Liver (tissue), 9 donors: ENCODE data around the gene CUBN. TPM values are rescaled to one million over a fixed set of nuclear protein-coding genes. Genes with fewer than 3 reads are reported as not detected.

Experiments used
- DNase-seq: peaks from one replicate; pipeline ENCODE4 v3.0.0-alpha.2; 2017; ENCODE audit warnings: low spot score
- H3K27ac ChIP-seq, 2 donors: one replicate each; pipeline ENCODE4 v1.7.0; 2013; ENCODE audit warnings: inconsistent platforms in 2 of 2, low read length in 2 of 2, control low read depth in 1 of 2, low read depth in 1 of 2, mild to moderate bottlenecking in 1 of 2
- H3K27me3 ChIP-seq, 4 donors: one replicate each; pipeline versions ENCODE4 v1.6.1 to v1.7.0; 2013; ENCODE audit warnings: low read length in 3 of 4, inconsistent platforms in 1 of 4, mild to moderate bottlenecking in 1 of 4, moderate library complexity in 1 of 4; ENCODE audit not compliant: control insufficient read depth in 4 of 4, insufficient read depth in 4 of 4
- H3K36me3 ChIP-seq, 4 donors: one replicate each; pipeline versions ENCODE4 v1.6.1 to v1.7.0; 2013; ENCODE audit warnings: low read length in 3 of 4, mild to moderate bottlenecking in 3 of 4, low read depth in 1 of 4, moderate library complexity in 1 of 4; ENCODE audit not compliant: control insufficient read depth in 4 of 4, insufficient read depth in 3 of 4
- H3K4me1 ChIP-seq, 4 donors: one replicate each; pipeline versions ENCODE4 v1.6.1 to v1.7.0; 2013; ENCODE audit warnings: low read length in 3 of 4, mild to moderate bottlenecking in 3 of 4, moderate library complexity in 1 of 4; ENCODE audit not compliant: control insufficient read depth in 4 of 4, insufficient read depth in 4 of 4
- H3K4me3 ChIP-seq, 3 donors: one replicate each; pipeline versions ENCODE4 v1.6.1 to v1.7.0; 2013; ENCODE audit warnings: low read length in 3 of 3, control low read depth in 1 of 3, low read depth in 1 of 3, mild to moderate bottlenecking in 1 of 3
- H3K9ac ChIP-seq, 2 donors: one replicate each; pipeline ENCODE4 v1.7.0; 2013; ENCODE audit warnings: low read length in 2 of 2, mild to moderate bottlenecking in 2 of 2, moderate library complexity in 2 of 2, control low read depth in 1 of 2, low read depth in 1 of 2
- H3K9me3 ChIP-seq, 4 donors: one replicate each; pipeline versions ENCODE4 v1.6.1 to v1.7.0; 2013; ENCODE audit warnings: low read length in 3 of 4; ENCODE audit not compliant: control insufficient read depth in 4 of 4
- EGR1 ChIP-seq, 2 donors: IDR thresholded peaks; 2 replicates each; pipeline ENCODE4 v1.6.1; 2016 to 2018; ENCODE audit warnings: antibody characterized with exemption in 2 of 2, low read depth in 2 of 2
- FOXA1 ChIP-seq: IDR thresholded peaks from 2 replicates; pipeline ENCODE4 v1.6.1; 2016; ENCODE audit warnings: antibody characterized with exemption
- GABPA ChIP-seq, 2 donors: IDR thresholded peaks in 1 of 2; conservative IDR thresholded peaks in 1 of 2; 2 replicates each; pipeline ENCODE4 v1.6.1; 2016; ENCODE audit warnings: antibody characterized with exemption in 2 of 2, mild to moderate bottlenecking in 1 of 2, moderate library complexity in 1 of 2
- HNF4A ChIP-seq, 2 donors: conservative IDR thresholded peaks; 2 replicates each; pipeline ENCODE4 v1.6.1; 2016; ENCODE audit warnings: antibody characterized with exemption in 2 of 2, mild to moderate bottlenecking in 2 of 2
- HNF4G ChIP-seq: IDR thresholded peaks from 2 replicates; pipeline ENCODE4 v1.6.1; 2016; ENCODE audit warnings: antibody characterized with exemption
- JUND ChIP-seq, 2 donors: IDR thresholded peaks; 2 replicates each; pipeline ENCODE4 v1.6.1; 2016; ENCODE audit warnings: antibody characterized with exemption in 2 of 2
- RAD21 ChIP-seq, 2 donors: IDR thresholded peaks; 2 replicates each; pipeline ENCODE4 v1.6.1; 2016; ENCODE audit warnings: antibody characterized with exemption in 2 of 2, mild to moderate bottlenecking in 2 of 2
- RXRA ChIP-seq, 2 donors: IDR thresholded peaks; 2 replicates each; pipeline ENCODE4 v1.6.1; 2017 to 2018; ENCODE audit warnings: antibody characterized with exemption in 2 of 2, mild to moderate bottlenecking in 1 of 2
- SP1 ChIP-seq: IDR thresholded peaks from 2 replicates; pipeline ENCODE4 v1.6.1; 2018; ENCODE audit warnings: antibody characterized with exemption, mild to moderate bottlenecking
- TAF1 ChIP-seq: conservative IDR thresholded peaks from 2 replicates; pipeline ENCODE4 v1.6.1; 2016; ENCODE audit warnings: antibody characterized with exemption, mild to moderate bottlenecking
- YY1 ChIP-seq: IDR thresholded peaks from 2 replicates; pipeline ENCODE4 v1.6.1; 2016; ENCODE audit warnings: antibody characterized with exemption, mild to moderate bottlenecking
- whole genome bisulfite sequencing: extraction: QIAGEN DNeasy Blood & Tissue Kit; methylation state at CpG from one replicate; pipeline ENCODE4 v1.1.7; 2013; 5-methylcytosine and 5-hydroxymethylcytosine counted together
- polyA plus RNA-seq, 2 donors: library from polyadenylated mRNA; stranded (reverse) in 1 of 2; unstranded in 1 of 2; fragments of 200-250 nt in 1 of 2; fragments of >200 nt in 1 of 2; fragmentation: Nextera tagmentation in 1 of 2; extraction: Ambion mirVana in 1 of 2; gene quantifications; one replicate each; pipeline versions ENCODE4 v1.2.1 to v1.2.3, GENCODE V29; 2013 to 2015
- total RNA-seq, 2 donors: library from RNA; depleted of rRNA; stranded (reverse); fragments of >200 nt; gene quantifications; one replicate each; pipeline ENCODE4 v1.2.3, GENCODE V29; 2014
- TF ChIP-seq, protein P1 (sequence below): IDR thresholded peaks from 2 replicates; pipeline ENCODE4 v1.6.1; 2016; ENCODE audit warnings: antibody characterized with exemption
- TF ChIP-seq, protein P2 (sequence below): IDR thresholded peaks from 2 replicates; pipeline ENCODE4 v1.6.1; 2016; ENCODE audit warnings: antibody characterized with exemption
- TF ChIP-seq, protein P3 (sequence below): IDR thresholded peaks from 2 replicates; pipeline ENCODE4 v1.6.1; 2016; ENCODE audit warnings: antibody characterized with exemption
- TF ChIP-seq, protein P4 (sequence below): IDR thresholded peaks from 2 replicates; pipeline ENCODE4 v1.6.1; 2016; ENCODE audit warnings: antibody characterized with exemption, mild to moderate bottlenecking
- donor health status: healthy.
- donor health status: healthy.
- donor health status: healthy.
- donor health status: healthy.
- donor health status: healthy.

Gene CUBN
- total and polyA plus RNA-seq, 4 donors: 0.01 to 0.67 (median 0.30) TPM

DNA sequence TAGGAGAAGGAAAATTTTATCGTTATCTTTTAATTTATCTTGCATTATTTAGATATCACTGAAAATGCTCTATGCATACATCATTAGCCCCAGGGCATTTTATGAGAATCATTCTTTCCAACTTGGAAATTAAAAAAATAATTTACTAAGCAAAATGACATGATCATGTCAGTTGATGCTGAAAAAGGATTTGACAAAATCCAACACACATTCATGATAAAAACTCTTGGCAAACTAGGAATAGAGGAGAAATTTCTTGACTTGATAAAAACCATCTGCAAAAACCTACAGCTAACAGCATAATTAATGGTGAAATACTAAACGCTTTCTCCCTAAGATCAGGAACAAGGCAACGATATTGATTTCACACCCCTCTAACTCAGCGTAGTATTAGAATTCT, 272.2 kb downstream of the CUBN start:
- H3K4me3 ChIP-seq: no peak overlapping the region
- no peaks in the 10 kb centered on the region for H3K4me1 ChIP-seq
- WGBS: 88% methylated on average over 4 of the region's 4 CpGs
- H3K9me3 ChIP-seq: no peaks in the 10 kb centered on the region
- DNase-seq: no peak
- H3K27ac ChIP-seq: no peak overlapping the region
- H3K27me3 ChIP-seq: no peaks in the 10 kb centered on the region
- H3K9ac ChIP-seq: no peak overlapping the region
- H3K36me3 ChIP-seq: no peaks in the 10 kb centered on the region
- TF ChIP-seq, protein P1, sequence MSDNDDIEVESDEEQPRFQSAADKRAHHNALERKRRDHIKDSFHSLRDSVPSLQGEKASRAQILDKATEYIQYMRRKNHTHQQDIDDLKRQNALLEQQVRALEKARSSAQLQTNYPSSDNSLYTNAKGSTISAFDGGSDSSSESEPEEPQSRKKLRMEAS: no peak
- TF ChIP-seq SP1 (no peak), FOXA1 (no peak), EGR1 (IDR thresholded peaks at IDR 0.05; ENCODE audit: low read depth in 2 of 2) (no peak), HNF4A (conservative IDR thresholded peaks at IDR 0.05) (no peak), RXRA (IDR thresholded peaks at IDR 0.05) (no peak)
- TF ChIP-seq, protein P2, sequence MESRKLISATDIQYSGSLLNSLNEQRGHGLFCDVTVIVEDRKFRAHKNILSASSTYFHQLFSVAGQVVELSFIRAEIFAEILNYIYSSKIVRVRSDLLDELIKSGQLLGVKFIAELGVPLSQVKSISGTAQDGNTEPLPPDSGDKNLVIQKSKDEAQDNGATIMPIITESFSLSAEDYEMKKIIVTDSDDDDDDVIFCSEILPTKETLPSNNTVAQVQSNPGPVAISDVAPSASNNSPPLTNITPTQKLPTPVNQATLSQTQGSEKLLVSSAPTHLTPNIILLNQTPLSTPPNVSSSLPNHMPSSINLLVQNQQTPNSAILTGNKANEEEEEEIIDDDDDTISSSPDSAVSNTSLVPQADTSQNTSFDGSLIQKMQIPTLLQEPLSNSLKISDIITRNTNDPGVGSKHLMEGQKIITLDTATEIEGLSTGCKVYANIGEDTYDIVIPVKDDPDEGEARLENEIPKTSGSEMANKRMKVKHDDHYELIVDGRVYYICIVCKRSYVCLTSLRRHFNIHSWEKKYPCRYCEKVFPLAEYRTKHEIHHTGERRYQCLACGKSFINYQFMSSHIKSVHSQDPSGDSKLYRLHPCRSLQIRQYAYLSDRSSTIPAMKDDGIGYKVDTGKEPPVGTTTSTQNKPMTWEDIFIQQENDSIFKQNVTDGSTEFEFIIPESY: no peak
- TF ChIP-seq, protein P3, sequence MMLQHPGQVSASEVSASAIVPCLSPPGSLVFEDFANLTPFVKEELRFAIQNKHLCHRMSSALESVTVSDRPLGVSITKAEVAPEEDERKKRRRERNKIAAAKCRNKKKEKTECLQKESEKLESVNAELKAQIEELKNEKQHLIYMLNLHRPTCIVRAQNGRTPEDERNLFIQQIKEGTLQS: no peak
- TF ChIP-seq, protein P4, sequence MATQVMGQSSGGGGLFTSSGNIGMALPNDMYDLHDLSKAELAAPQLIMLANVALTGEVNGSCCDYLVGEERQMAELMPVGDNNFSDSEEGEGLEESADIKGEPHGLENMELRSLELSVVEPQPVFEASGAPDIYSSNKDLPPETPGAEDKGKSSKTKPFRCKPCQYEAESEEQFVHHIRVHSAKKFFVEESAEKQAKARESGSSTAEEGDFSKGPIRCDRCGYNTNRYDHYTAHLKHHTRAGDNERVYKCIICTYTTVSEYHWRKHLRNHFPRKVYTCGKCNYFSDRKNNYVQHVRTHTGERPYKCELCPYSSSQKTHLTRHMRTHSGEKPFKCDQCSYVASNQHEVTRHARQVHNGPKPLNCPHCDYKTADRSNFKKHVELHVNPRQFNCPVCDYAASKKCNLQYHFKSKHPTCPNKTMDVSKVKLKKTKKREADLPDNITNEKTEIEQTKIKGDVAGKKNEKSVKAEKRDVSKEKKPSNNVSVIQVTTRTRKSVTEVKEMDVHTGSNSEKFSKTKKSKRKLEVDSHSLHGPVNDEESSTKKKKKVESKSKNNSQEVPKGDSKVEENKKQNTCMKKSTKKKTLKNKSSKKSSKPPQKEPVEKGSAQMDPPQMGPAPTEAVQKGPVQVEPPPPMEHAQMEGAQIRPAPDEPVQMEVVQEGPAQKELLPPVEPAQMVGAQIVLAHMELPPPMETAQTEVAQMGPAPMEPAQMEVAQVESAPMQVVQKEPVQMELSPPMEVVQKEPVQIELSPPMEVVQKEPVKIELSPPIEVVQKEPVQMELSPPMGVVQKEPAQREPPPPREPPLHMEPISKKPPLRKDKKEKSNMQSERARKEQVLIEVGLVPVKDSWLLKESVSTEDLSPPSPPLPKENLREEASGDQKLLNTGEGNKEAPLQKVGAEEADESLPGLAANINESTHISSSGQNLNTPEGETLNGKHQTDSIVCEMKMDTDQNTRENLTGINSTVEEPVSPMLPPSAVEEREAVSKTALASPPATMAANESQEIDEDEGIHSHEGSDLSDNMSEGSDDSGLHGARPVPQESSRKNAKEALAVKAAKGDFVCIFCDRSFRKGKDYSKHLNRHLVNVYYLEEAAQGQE: no peak

DNA sequence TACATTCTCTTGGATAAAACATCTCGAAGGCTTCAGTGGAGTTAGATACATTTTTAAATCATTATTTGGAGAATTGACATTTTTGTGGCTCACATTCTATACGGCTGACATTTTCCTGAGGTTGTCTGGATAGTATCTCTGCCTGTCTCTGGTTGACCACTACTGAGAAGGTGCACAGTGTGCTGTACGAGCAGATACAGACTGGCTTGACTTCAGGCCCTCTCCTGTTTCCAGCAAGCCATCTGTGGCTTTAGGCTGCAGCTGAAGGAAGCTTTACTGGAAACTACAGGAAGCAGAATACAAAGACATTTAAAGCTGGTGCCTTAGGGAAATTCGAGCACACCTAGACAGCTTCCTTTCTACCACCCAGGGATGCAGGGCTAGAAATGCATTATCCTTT, 273.0 kb downstream of the CUBN start:
- Histone ChIP-seq H3K27me3 (no peaks in the 10 kb centered on the region), H3K4me1 (no peaks in the 10 kb centered on the region), H3K4me3 (no peak overlapping the region), H3K9ac (no peak overlapping the region), H3K36me3 (no peaks in the 10 kb centered on the region), H3K9me3 (no peaks in the 10 kb centered on the region), H3K27ac (no peak overlapping the region)
- TF ChIP-seq HNF4G (no peak), FOXA1 (no peak), HNF4A (conservative IDR thresholded peaks at IDR 0.05) (no peak), EGR1 (IDR thresholded peaks at IDR 0.05; ENCODE audit: low read depth in 2 of 2) (no peak), JUND (IDR thresholded peaks at IDR 0.05) (no peak), YY1 (no peak), RAD21 (IDR thresholded peaks at IDR 0.05) (no peak), TAF1 (no peak), GABPA (IDR thresholded peaks at IDR 0.05 in 1 of 2, conservative IDR thresholded peaks at IDR 0.05 in 1 of 2) (no peak)
- TF ChIP-seq, protein P2: no peak
- TF ChIP-seq, protein P1: no peak
- 55% methylated on average over 4 of the region's 4 CpGs for WGBS
- no peak for DNase-seq
